Right cardiac atrium (tissue), 5 donors: ENCODE results near the gene TAS2R39. TPM values are rescaled to one million over a fixed set of nuclear protein-coding genes. Genes with fewer than 3 reads are reported as not detected.

Experiments
- polyA plus RNA-seq: library from polyadenylated mRNA; stranded (reverse); fragments of 200-250 nt; gene quantifications from one replicate; pipeline ENCODE4 v1.2.3, GENCODE V29; 2013
- total RNA-seq, 4 donors: library from RNA; stranded (reverse); fragmentation: NEBNext Ultra II Directional; extraction: Animal tissue kit (Norgen Biotek cat#: 25700); gene quantifications; one replicate each; pipeline ENCODE4 v1.2.1, GENCODE V29; 2021
- donor health status: healthy with polysubstance abuse.
- donor health status: DM: no; HTN: yes; CAD: no.
- donor health status: DM: no; HTN: no; CAD: no.
- donor health status: DM: no; HTN: yes; CAD: no; lungs with severe emphysema.
- donor health status: DM: yes; HTN: yes; CAD: no.

Gene TAS2R39
- total and polyA plus RNA-seq, 5 donors = not detected

Other genes starting within 250 kb of the TAS2R39 start
- not detected for gene TRPV5, start 249.7 kb upstream of the TAS2R39 start, total RNA-seq
- not detected for gene TRPV5, start 249.7 kb upstream of the TAS2R39 start, polyA plus RNA-seq
- gene LLCFC1, start 243.9 kb upstream of the TAS2R39 start, total RNA-seq = not detected
- gene LLCFC1, start 243.9 kb upstream of the TAS2R39 start, polyA plus RNA-seq = not detected
- 1 to 10 TPM in 1 of 4 donors, under 1 TPM in 2, not detected in 1; 0.25 to 1.6 (median 0.60) TPM for gene KEL, start 221.1 kb upstream of the TAS2R39 start, total RNA-seq
- 0.29 TPM for gene KEL, start 221.1 kb upstream of the TAS2R39 start, polyA plus RNA-seq
- gene OR9A2, start 156.3 kb upstream of the TAS2R39 start, total RNA-seq = not detected
- not detected for gene OR9A2, start 156.3 kb upstream of the TAS2R39 start, polyA plus RNA-seq
- gene OR6V1, start 131.1 kb upstream of the TAS2R39 start, total RNA-seq = not detected
- not detected for gene OR6V1, start 131.1 kb upstream of the TAS2R39 start, polyA plus RNA-seq
- gene PIP, start 51.3 kb upstream of the TAS2R39 start, total RNA-seq = not detected
- gene PIP, start 51.3 kb upstream of the TAS2R39 start, polyA plus RNA-seq = not detected
- gene TAS2R40, start 38.6 kb downstream of the TAS2R39 start, total RNA-seq = not detected
- gene TAS2R40, start 38.6 kb downstream of the TAS2R39 start, polyA plus RNA-seq = not detected
- gene GSTK1, start 80.0 kb downstream of the TAS2R39 start, total RNA-seq = 100 to 1,000 TPM; 182 to 249 (median 234) TPM
- 280 TPM for gene GSTK1, start 80.0 kb downstream of the TAS2R39 start, polyA plus RNA-seq
- 1 to 10 TPM; 3.6 to 5.9 (median 4.5) TPM for gene TMEM139, start 101.5 kb downstream of the TAS2R39 start, total RNA-seq
- gene TMEM139, start 101.5 kb downstream of the TAS2R39 start, polyA plus RNA-seq = 10.9 TPM
- 10 to 100 TPM in 3 of 4 donors, 1 to 10 TPM in 1; 9.2 to 10.6 (median 10.2) TPM for gene CASP2, start 104.9 kb downstream of the TAS2R39 start, total RNA-seq
- gene CASP2, start 104.9 kb downstream of the TAS2R39 start, polyA plus RNA-seq = 4.5 TPM
- not detected for gene CLCN1, start 132.7 kb downstream of the TAS2R39 start, total RNA-seq
- not detected for gene CLCN1, start 132.7 kb downstream of the TAS2R39 start, polyA plus RNA-seq
- gene FAM131B, start 179.3 kb downstream of the TAS2R39 start, total RNA-seq = under 1 TPM; 0.21 to 0.51 (median 0.39) TPM
- 0.27 TPM for gene FAM131B, start 179.3 kb downstream of the TAS2R39 start, polyA plus RNA-seq
- gene ZYX, start 197.9 kb downstream of the TAS2R39 start, total RNA-seq = 100 to 1,000 TPM in 1 of 4 donors, 10 to 100 TPM in 3; 80.1 to 127 (median 92.6) TPM
- gene ZYX, start 197.9 kb downstream of the TAS2R39 start, polyA plus RNA-seq = 74.7 TPM
- under 1 TPM in 2 of 4 donors, not detected in 2; 0.46 to 0.56 TPM for gene EPHA1, start 225.4 kb downstream of the TAS2R39 start, total RNA-seq
- 0.02 TPM for gene EPHA1, start 225.4 kb downstream of the TAS2R39 start, polyA plus RNA-seq